PC-9 (cell line): Measurements from ENCODE around the gene EMP1.

ENCODE experiments used
- EZH2 ChIP-seq: fragments of 200-600 bp; sonication (generic); IDR thresholded peaks from 2 replicates; pipeline ENCODE4 v1.8.0; 2017; ENCODE audit warnings: antibody characterized with exemption, low read depth
- TF ChIP-seq, protein P1 (sequence below): fragments of 200-600 bp; sonication (generic); conservative IDR thresholded peaks from 2 replicates; pipeline ENCODE4 v1.6.1; 2017; ENCODE audit warnings: mixed run types, antibody characterized with exemption, mild to moderate bottlenecking, moderate library complexity

DNA sequence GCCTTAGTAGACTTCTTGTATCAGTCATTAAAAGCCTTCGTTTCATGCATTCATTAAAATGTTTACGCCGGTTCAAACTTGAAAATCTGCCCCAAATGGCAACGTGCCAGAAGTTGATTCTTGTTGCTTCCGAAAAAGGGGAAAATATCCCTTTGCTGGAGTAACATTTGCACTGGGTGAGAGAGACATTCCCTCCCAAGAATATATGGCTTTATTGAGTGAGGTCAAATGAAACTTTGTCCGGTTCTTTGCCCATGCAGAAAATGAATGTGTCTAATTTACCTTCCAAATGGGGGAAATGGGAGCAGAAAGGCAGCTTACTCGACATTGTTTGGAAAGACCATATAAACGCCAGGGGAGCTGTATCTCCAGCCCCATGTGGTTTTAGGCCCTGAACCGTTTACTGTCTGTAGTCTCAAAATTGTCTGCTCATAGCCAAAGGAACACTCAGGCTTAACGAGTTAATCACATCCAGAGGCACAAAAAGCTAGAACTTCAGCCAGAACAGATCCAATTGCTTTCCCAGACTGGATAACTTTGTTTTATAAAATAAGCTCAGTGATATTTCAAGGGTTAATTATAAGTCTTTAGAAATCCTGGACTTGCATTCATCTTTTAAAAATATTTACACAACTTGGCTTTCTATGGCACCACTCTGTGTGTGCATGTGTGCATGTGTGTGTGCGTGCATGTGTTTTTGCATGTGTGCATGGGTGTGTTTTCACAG is 2.9 kb upstream of the EMP1 start:
- TF ChIP-seq, protein P1, sequence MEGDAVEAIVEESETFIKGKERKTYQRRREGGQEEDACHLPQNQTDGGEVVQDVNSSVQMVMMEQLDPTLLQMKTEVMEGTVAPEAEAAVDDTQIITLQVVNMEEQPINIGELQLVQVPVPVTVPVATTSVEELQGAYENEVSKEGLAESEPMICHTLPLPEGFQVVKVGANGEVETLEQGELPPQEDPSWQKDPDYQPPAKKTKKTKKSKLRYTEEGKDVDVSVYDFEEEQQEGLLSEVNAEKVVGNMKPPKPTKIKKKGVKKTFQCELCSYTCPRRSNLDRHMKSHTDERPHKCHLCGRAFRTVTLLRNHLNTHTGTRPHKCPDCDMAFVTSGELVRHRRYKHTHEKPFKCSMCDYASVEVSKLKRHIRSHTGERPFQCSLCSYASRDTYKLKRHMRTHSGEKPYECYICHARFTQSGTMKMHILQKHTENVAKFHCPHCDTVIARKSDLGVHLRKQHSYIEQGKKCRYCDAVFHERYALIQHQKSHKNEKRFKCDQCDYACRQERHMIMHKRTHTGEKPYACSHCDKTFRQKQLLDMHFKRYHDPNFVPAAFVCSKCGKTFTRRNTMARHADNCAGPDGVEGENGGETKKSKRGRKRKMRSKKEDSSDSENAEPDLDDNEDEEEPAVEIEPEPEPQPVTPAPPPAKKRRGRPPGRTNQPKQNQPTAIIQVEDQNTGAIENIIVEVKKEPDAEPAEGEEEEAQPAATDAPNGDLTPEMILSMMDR = no peak
- no peak for TF ChIP-seq EZH2
